Psoas muscle (tissue), 8 donors: ENCODE data around the gene PI4K2A. TPM values are rescaled to one million over a fixed set of nuclear protein-coding genes. Genes with fewer than 3 reads are reported as not detected.

Experiments
- ATAC-seq, 4 donors: fragments of 200-7000 bp; cut with Tn5 transposase; one replicate each; pipeline ENCODE4 v1.9.1; 2020; ENCODE audit warnings: moderate library complexity in 3 of 4, mild to moderate bottlenecking in 2 of 4
- DNase-seq, 2 donors: peaks; one replicate each; pipeline ENCODE4 v3.0.0-alpha.2; 2020
- H3K27ac ChIP-seq: fragments of 200-600 bp; one replicate; pipeline ENCODE4 v1.8.0; 2022
- H3K27me3 ChIP-seq, 3 donors: fragments of 200-600 bp in 1 of 3; one replicate each; pipeline versions ENCODE4 v1.6.1 to v1.8.0; 2013 to 2022; ENCODE audit warnings: low read length in 2 of 3, mild to moderate bottlenecking in 2 of 3, moderate library complexity in 1 of 3; ENCODE audit not compliant: insufficient read depth in 3 of 3
- H3K36me3 ChIP-seq, 2 donors: fragments of 200-600 bp in 1 of 2; one replicate each; pipeline versions ENCODE4 v1.6.1 to v1.8.0; 2013 to 2022; ENCODE audit warnings: low read depth in 1 of 2, mild to moderate bottlenecking in 1 of 2, moderate library complexity in 1 of 2; ENCODE audit not compliant: insufficient read depth in 1 of 2
- H3K4me1 ChIP-seq: fragments of 200-600 bp; one replicate; pipeline ENCODE4 v1.8.0; 2022
- H3K4me3 ChIP-seq: fragments of 200-600 bp; one replicate; pipeline ENCODE4 v1.8.0; 2022; ENCODE audit warnings: mild to moderate bottlenecking
- H3K9me3 ChIP-seq: fragments of 200-600 bp; one replicate; pipeline ENCODE4 v1.8.0; 2022
- WGBS, 3 donors: extraction: QIAGEN DNeasy Blood & Tissue Kit; methylation state at CpG; one replicate each; pipeline versions ENCODE4 v1.1.6 to v1.1.7; 2013; 5-methylcytosine and 5-hydroxymethylcytosine counted together
- intact Hi-C, 2 donors: fragments of 100-400 bp; cut with DNase I; formaldehyde crosslinking; loops; one replicate each; pipeline versions ENCODE4 v1.11.0 to v1.14.2; 2022
- polyA plus RNA-seq, 3 donors: library from polyadenylated mRNA; stranded (reverse); fragments of 200-250 nt; gene quantifications; one replicate each; pipeline ENCODE4 v1.2.3, GENCODE V29; 2013
- total RNA-seq, 4 donors: library from RNA; stranded (reverse); fragmentation: NEBNext Ultra II Directional in 2 of 4; extraction: Animal tissue kit (Norgen Biotek cat#: 25700) in 2 of 4; gene quantifications; one replicate each; pipeline versions ENCODE4 v1.2.1 to v1.2.4, GENCODE V29; 2021 to 2023
- TF ChIP-seq, protein P1 (sequence below): fragments of 200-600 bp; IDR thresholded peaks from one replicate; pipeline ENCODE4 v1.8.0; 2022; ENCODE audit warnings: antibody characterized with exemption
- donor health status: healthy with polysubstance abuse.
- donor health status: DM: no; HTN: no; CAD: no; lungs with moderate emphysema.
- donor health status: Bipolar disorder and iron deficiency.
- donor health status: healthy.
- donor health status: DM: yes; HTN: yes; CAD: no.
- donor health status: DM: no; HTN: no; CAD: no.
- donor health status: DM: no; HTN: no; CAD: no.
- donor health status: DM: yes; HTN: yes; CAD: no.

PI4K2A gene
- total and polyA plus RNA-seq, 7 donors = 8.9 to 22.9 (median 11.9) TPM

DNA sequence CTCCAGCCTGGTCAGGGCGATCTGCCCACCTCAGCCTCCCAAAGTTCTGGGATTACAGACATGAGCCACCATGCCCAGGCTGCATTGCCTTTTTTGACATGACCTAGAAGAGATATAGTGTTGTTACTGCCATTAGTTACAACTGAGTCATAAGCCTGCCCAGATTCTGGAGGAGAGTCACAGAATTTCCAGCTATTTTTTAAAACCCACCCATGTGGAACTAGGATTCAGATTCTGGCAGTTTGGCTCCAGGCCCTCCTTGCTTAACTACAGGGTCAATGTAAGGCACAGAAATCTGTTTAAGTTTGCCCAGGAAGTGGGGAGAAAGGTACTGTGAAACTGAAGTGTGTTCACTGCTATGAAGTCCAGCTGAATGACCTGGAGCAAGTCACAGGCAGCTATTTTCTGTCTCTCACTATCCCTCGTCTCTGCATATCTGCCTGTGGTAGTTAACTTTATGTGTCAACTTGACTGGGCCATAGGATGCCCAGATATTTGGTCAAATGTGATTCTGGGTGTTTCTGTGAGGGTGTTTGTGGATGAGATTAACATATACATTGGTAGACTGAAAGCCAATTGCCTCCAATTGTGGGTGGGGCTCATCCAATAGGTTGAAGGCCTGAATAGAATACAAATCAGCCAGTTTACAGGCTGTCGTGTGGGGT, 64.7 kb downstream of the PI4K2A start:
- no peaks in the 10 kb centered on the region for H3K36me3 ChIP-seq
- TF ChIP-seq, protein P1, sequence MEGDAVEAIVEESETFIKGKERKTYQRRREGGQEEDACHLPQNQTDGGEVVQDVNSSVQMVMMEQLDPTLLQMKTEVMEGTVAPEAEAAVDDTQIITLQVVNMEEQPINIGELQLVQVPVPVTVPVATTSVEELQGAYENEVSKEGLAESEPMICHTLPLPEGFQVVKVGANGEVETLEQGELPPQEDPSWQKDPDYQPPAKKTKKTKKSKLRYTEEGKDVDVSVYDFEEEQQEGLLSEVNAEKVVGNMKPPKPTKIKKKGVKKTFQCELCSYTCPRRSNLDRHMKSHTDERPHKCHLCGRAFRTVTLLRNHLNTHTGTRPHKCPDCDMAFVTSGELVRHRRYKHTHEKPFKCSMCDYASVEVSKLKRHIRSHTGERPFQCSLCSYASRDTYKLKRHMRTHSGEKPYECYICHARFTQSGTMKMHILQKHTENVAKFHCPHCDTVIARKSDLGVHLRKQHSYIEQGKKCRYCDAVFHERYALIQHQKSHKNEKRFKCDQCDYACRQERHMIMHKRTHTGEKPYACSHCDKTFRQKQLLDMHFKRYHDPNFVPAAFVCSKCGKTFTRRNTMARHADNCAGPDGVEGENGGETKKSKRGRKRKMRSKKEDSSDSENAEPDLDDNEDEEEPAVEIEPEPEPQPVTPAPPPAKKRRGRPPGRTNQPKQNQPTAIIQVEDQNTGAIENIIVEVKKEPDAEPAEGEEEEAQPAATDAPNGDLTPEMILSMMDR = no peak
- H3K4me3 ChIP-seq = no peak overlapping the region
- peaks cover 0 to 6% (median 0%) of the 10 kb centered on the region in 3 donors for H3K27me3 ChIP-seq
- no peaks in the 10 kb centered on the region for H3K4me1 ChIP-seq
- DNase-seq = no peak
- ATAC-seq = no peak
- WGBS, 3 donors = 90 to 93% (median 91%) methylated on average over 3 of the region's 3 CpGs
- intact Hi-C loops = no loop called here
- H3K27ac ChIP-seq = no peak overlapping the region
- H3K9me3 ChIP-seq = no peaks in the 10 kb centered on the region

DNA sequence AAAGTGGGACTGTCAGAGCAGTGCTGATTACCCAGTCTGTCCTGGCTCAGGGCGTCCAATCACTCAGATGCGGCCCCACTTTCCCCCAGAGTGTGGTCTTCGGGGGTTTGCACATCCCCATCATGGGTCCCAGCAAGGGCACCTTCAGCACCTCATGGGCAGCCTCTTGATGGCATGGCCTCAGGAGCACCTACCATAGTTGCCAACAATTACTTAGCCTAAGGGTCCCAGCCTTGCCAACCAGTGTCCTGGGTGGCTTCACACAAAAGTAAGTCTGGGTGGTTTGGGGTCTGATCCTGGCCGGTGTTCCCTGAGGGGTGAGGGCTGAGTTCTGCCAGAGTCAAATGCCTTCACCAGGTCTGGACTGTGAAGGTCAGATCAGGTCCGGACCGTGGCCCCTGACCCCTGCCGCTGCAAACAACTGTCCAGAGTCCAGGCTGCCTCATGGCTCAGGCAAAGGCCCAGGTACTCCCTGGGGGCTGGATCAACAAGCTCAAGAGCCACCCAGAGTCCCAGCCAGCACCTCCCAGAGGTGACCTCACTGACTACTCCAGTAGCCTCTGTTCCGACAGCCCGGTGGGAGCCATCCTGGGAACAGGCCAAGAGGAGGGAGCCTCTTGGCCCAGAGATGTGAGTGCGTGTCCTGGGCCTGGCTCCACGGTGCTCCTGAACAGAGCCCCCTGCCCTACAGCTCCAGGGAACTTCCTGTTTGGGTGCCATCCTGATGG, 66.8 kb downstream of the PI4K2A start:
- ATAC-seq = no peak
- no peak overlapping the region for H3K27ac ChIP-seq
- no peak overlapping the region for H3K4me3 ChIP-seq
- TF ChIP-seq, protein P1 = no peak
- WGBS, 3 donors = 75 to 86% (median 82%) methylated on average over 11 of the region's 11 CpGs
- no peaks in the 10 kb centered on the region for H3K36me3 ChIP-seq
- intact Hi-C loops = no loop called here
- no peaks in the 10 kb centered on the region for H3K4me1 ChIP-seq
- H3K27me3 ChIP-seq = peaks cover 0 to 6% (median 0%) of the 10 kb centered on the region in 3 donors
- H3K9me3 ChIP-seq = no peaks in the 10 kb centered on the region
- DNase-seq = no peak

DNA sequence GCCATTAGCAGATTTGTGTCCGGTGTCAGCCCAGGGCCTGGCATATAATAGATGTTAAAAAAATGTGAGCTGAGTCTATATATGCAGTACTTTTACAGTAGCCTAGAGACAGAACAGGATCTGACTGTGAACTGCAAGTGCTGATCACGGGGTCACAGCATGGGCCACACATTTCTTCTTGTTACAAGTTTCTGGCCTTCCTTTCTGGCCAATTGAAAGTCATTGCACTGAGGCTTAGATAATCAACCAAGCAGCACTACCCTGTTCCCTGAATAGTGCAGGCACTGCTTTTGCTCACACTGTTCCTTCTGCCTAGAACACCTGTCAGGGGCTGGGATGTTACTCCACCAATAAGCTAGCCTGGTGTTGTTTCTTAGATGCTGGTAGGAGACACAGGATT, 67.7 kb downstream of the PI4K2A start:
- H3K4me1 ChIP-seq = no peaks in the 10 kb centered on the region
- intact Hi-C loops = loop anchor here (2.0 kb wide), 1 partner anchor 23 kb away; no protein-coding TSS in a partner anchor
- H3K4me3 ChIP-seq = no peak overlapping the region
- H3K27me3 ChIP-seq = peaks cover 0 to 6% (median 0%) of the 10 kb centered on the region in 3 donors
- TF ChIP-seq, protein P1 = no peak
- no peaks in the 10 kb centered on the region for H3K36me3 ChIP-seq
- no peaks in the 10 kb centered on the region for H3K9me3 ChIP-seq
- no peak overlapping the region for H3K27ac ChIP-seq
- ATAC-seq = no peak
- no peak for DNase-seq
- WGBS, 3 donors = 81 to 85% (median 84%) methylated on average over 2 of the region's 2 CpGs

DNA sequence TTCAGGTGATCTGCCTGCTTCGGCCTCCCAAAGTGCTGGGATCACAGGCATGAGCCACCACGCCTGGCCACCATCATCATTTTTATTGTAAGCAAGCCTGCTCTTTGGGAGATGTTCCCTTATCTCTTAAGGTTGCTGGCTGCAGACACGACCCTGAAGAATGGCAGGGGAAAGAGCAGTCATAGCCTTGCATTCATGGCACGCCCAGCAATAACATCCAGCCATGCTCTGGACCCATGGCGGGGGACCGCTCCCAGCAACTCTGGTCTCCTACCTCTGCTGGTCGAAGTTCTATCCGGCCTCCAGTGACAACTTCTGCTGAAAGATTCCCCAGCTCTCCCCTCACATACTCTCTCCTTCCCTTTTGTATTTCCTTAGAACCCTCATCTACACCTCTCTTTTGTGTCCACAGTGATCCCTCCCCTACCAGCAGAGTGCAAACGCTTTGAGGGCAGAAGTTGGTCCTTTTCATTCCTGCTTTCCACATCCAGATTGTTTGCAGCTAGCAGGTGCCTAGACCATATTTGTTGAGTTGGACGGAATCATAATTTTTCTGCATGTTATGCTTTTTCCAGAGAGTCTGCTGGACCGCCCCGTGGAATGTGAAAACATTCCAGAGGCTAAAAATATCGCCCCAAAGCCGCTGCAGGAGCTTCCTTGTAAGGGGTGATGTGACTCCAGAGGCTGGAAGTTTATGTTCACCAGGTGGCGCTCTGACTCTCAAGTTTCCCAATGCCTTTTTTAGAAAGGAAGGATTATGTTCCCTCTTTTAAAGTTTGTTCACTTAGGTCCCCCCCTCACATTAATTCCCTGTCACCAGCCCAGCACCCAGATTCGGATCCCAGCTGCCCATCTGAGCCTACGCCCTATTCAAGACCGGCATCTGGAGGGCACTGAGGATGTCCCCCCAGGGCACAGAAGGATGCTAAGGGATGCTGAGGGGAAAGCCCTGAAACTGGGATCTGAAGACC, 68.8 kb downstream of the PI4K2A start:
- intact Hi-C loops = loop anchor here (2.0 kb wide), 1 partner anchor 22 kb away; no protein-coding TSS in a partner anchor
- no peaks in the 10 kb centered on the region for H3K36me3 ChIP-seq
- no peaks in the 10 kb centered on the region for H3K9me3 ChIP-seq
- 39 to 41% (median 40%) methylated on average over 18 of the region's 18 CpGs for WGBS, 3 donors
- H3K27ac ChIP-seq = no peak overlapping the region
- TF ChIP-seq, protein P1 = peak; percentile 59
- peak; percentile 62 to 65 for DNase-seq
- peaks cover 0 to 6% (median 0%) of the 10 kb centered on the region in 3 donors for H3K27me3 ChIP-seq
- H3K4me3 ChIP-seq = no peak overlapping the region
- H3K4me1 ChIP-seq = peaks cover 2% of the 10 kb centered on the region
- ATAC-seq = peak in 1 of 4 donors; percentile 26
